ENCODE results near the gene CD3D. TPM values are rescaled to one million over a fixed set of nuclear protein-coding genes. Genes with fewer than 3 reads are reported as not detected.

Gene CD3D
- total and polyA plus RNA-seq, 2 of the 4 experiments (the other 2 are of a cell fraction) = not detected

DNA sequence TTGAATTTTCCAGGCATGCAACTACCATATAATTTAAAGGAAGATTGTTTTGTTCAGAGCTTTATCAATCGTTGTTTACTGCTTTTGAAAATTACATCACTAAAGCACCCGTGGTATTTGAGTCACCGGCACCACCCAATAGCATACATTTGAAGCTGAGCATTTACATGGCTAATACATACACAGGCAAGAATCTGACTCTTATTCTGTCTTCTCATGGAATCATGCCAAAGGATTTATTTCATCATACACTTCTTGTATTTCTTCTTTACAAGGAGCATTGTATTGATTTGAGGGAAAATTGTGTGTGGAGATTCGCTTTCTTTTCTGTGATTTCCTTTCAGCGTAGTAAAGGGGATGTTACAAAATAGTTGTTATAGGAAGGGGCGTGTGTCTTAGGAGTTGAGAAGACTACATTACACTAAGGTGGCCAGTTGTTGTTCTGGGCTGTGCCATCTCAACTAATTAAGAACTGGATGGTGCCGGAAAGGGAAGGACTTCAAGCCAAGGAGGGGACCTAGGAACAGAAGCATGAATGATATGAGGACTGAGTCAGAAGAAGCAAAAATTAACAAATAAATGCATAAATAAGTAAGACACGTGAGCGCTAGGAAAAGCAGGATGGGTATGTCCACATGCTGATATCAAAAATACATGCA, 50.9 kb downstream of the CD3D start:
- Histone ChIP-seq H2BK120ac (ENCODE audit: low read depth, low read length) (no peak overlapping the region), H3K9me3 (ENCODE audit: control insufficient read depth, insufficient read depth, low read length) (no peaks in the 10 kb centered on the region), H3K36me3 (ENCODE audit: control insufficient read depth, insufficient read depth, low read length) (no peaks in the 10 kb centered on the region), H3K23ac (ENCODE audit: low read depth, low read length) (no peak overlapping the region), H3K9me1 (ENCODE audit: insufficient read depth, low read length) (no peaks in the 10 kb centered on the region), H4K20me1 (ENCODE audit: insufficient read depth, low read length) (no peaks in the 10 kb centered on the region), H2AFZ (replicated peaks; ENCODE audit: low read length, poor library complexity) (no peak overlapping the region), H3K4ac (ENCODE audit: low read depth, low read length) (no peak overlapping the region), H3K79me1 (ENCODE audit: low read depth in 1 of 2, low read length in 2 of 2) (no peaks in the 10 kb centered on the region), H3K14ac (replicated peaks; ENCODE audit: low read depth, low read length) (no peak overlapping the region), H2BK20ac (ENCODE audit: low read depth, low read length) (no peak overlapping the region), H2BK15ac (ENCODE audit: low read depth, low read length) (no peak overlapping the region), H4K5ac (ENCODE audit: low read depth, low read length) (no peak overlapping the region), H3K4me1 (ENCODE audit: control insufficient read depth, insufficient read depth, low read length) (no peaks in the 10 kb centered on the region), H3K27me3 (ENCODE audit: control insufficient read depth, insufficient read depth, low read length) (no peaks in the 10 kb centered on the region; the same call in 1 of the 2 replicates), H2BK5ac (ENCODE audit: low read depth, low read length, poor library complexity, severe bottlenecking) (no peak overlapping the region), H3K4me2 (ENCODE audit: low read depth, low read length) (no peak overlapping the region), H4K8ac (ENCODE audit: low read depth in 2 of 2, low read length in 2 of 2) (no peak overlapping the region), H3K4me3 (ENCODE audit: insufficient read depth, low read depth, low read length) (no peak overlapping the region), H3K56ac (ENCODE audit: extremely low read depth, insufficient read depth, low read length) (no peak overlapping the region), H4K91ac (ENCODE audit: insufficient read depth, low read depth, low read length) (no peak overlapping the region), H2AK9ac (replicated peaks; ENCODE audit: low read depth, low read length, poor library complexity) (no peak overlapping the region), H3K18ac (ENCODE audit: low read depth, low read length) (no peak overlapping the region), H3K9ac (ENCODE audit: low read depth, low read length) (no peak overlapping the region), H3K27ac (ENCODE audit: insufficient read depth, low read length) (no peak overlapping the region), H2AK5ac (ENCODE audit: low read depth, low read length) (no peak overlapping the region)
- TF ChIP-seq CHD1 (IDR thresholded peaks at IDR 0.05; ENCODE audit: low read depth, low read length) = no peak
- TF ChIP-seq MAZ (IDR thresholded peaks at IDR 0.05; ENCODE audit: borderline replicate concordance, low read depth, low read length) = no peak
- no peak for TF ChIP-seq NFE2L2 (IDR thresholded peaks at IDR 0.05; ENCODE audit: low read depth, low read length)
- TF ChIP-seq RFX5 (IDR thresholded peaks at IDR 0.05; ENCODE audit: low read depth, low read length) = no peak
- no peak for TF ChIP-seq BHLHE40 (IDR thresholded peaks at IDR 0.05; ENCODE audit: low read depth, low read length)
- TF ChIP-seq CTCF (conservative IDR thresholded peaks at IDR 0.05; ENCODE audit: low read depth, low read length) = no peak
- TF ChIP-seq, protein P1, sequence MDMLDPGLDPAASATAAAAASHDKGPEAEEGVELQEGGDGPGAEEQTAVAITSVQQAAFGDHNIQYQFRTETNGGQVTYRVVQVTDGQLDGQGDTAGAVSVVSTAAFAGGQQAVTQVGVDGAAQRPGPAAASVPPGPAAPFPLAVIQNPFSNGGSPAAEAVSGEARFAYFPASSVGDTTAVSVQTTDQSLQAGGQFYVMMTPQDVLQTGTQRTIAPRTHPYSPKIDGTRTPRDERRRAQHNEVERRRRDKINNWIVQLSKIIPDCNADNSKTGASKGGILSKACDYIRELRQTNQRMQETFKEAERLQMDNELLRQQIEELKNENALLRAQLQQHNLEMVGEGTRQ (IDR thresholded peaks at IDR 0.05; ENCODE audit: low read depth, low read length) = no peak
- TF ChIP-seq RCOR1 (IDR thresholded peaks at IDR 0.05; ENCODE audit: insufficient replicate concordance, low read length) = no peak
- no peak for TF ChIP-seq MXI1 (IDR thresholded peaks at IDR 0.05; ENCODE audit: borderline replicate concordance, low read depth, low read length)
- no peak for TF ChIP-seq CEBPB (IDR thresholded peaks at IDR 0.05; ENCODE audit: low read depth, low read length)
- no peak for TF ChIP-seq SMC3 (IDR thresholded peaks at IDR 0.05; ENCODE audit: low read depth, low read length)
- TF ChIP-seq POLR2A (IDR thresholded peaks at IDR 0.05; ENCODE audit: low read depth, low read length) = no peak
- no peak for TF ChIP-seq ELK1 (IDR thresholded peaks at IDR 0.05; ENCODE audit: borderline replicate concordance, low read depth, low read length)
- no peak for TF ChIP-seq FOS (IDR thresholded peaks at IDR 0.05; ENCODE audit: low read depth, low read length)
- no peak for TF ChIP-seq MAFK (IDR thresholded peaks at IDR 0.05; ENCODE audit: low read depth, low read length)
- TF ChIP-seq RAD21 (IDR thresholded peaks at IDR 0.05; ENCODE audit: low read length) = no peak
- intact Hi-C loops (cut with micrococcal nuclease) (no loop called here), dilution Hi-C loops (cut with HindIII; ENCODE audit: low sequenced_read_pairs, unreplicated experiment) (no loop called here), in situ Hi-C loops (cut with MboI; ENCODE audit: low sequenced_read_pairs) (no loop called here)
- WGBS, 2 experiments (ENCODE audit: extremely low coverage in 2 of 2, insufficient read length in 1 of 2) = no CpG with 5 or more reads among the region's 9 CpGs
- ATAC-seq (ENCODE audit: low read depth) (no peak), DNase-seq (no peak)
- ChIA-PET POLR2A (ENCODE audit: unreplicated experiment) (no interaction called here), CTCF (no interaction called here)
- no TSS peak for BruUV-seq (replicated peaks)
